Body of pancreas (tissue), 4 donors: Measurements from ENCODE around the gene ROBO1. TPM values are rescaled to one million over a fixed set of nuclear protein-coding genes. Genes with fewer than 3 reads are reported as not detected.

Experiments
- ATAC-seq: fragments of 150-250 bp; one replicate; pipeline ENCODE4 v1.9.1; 2016
- DNase-seq, 4 donors: peaks; one replicate each; pipeline ENCODE4 v3.0.0-alpha.2; 2019
- H3K27ac ChIP-seq, 4 donors: fragments of 200-600 bp; sonication (generic); 1 replicate in 3 of 4; 2 replicates in 1 of 4; pipeline versions ENCODE4 v1.5.1 to v1.6.1; 2016 to 2019; ENCODE audit warnings: mild to moderate bottlenecking in 1 of 4, mixed read lengths in 1 of 4, moderate library complexity in 1 of 4
- H3K27me3 ChIP-seq, 2 donors: fragments of 200-600 bp; sonication (generic); one replicate each; pipeline ENCODE4 v1.6.0; 2016; ENCODE audit warnings: mild to moderate bottlenecking in 1 of 2
- H3K36me3 ChIP-seq, 2 donors: fragments of 200-600 bp; sonication (generic); replicated peaks in 1 of 2; 2 replicates each; pipeline ENCODE4 v1.5.1; 2016; ENCODE audit warnings: low read depth in 2 of 2; ENCODE audit not compliant: insufficient read depth in 1 of 2
- H3K4me1 ChIP-seq: fragments of 200-600 bp; sonication (generic); one replicate; pipeline ENCODE4 v1.6.0; 2016
- H3K4me3 ChIP-seq, 2 donors: fragments of 200-600 bp; sonication (generic); 1 replicate in 1 of 2; 2 replicates in 1 of 2; pipeline ENCODE4 v1.5.1; 2016 to 2019
- H3K9me3 ChIP-seq, 3 donors: fragments of 200-600 bp; sonication (generic); 1 replicate in 2 of 3; 2 replicates in 1 of 3; pipeline ENCODE4 v1.5.1; 2016
- CTCF ChIP-seq, 7 experiments: fragments of 450-650 bp in 4 of 7; fragments of 200-600 bp in 3 of 7; sonication (generic) in 3 of 7; IDR thresholded peaks; one replicate each; pipeline ENCODE4 v1.5.1; 2016 to 2019; ENCODE audit warnings: antibody characterized with exemption in 7 of 7
- POLR2A ChIP-seq, 3 donors: fragments of 450-650 bp; IDR thresholded peaks; one replicate each; pipeline ENCODE4 v1.6.1; 2016; ENCODE audit warnings: antibody characterized with exemption in 3 of 3, mild to moderate bottlenecking in 2 of 3
- WGBS, 2 donors: methylation state at CpG; one replicate each; pipeline ENCODE4 v1.1.5; 2017; 5-methylcytosine and 5-hydroxymethylcytosine counted together
- intact Hi-C: fragments of 100-400 bp; cut with DNase I; formaldehyde crosslinking; loops from one replicate; pipeline ENCODE4 v1.15.1; 2023
- total RNA-seq, 2 donors: library from RNA; depleted of rRNA; stranded (reverse); fragments of >200 nt; gene quantifications; one replicate each; pipeline ENCODE4 v1.1.0, GENCODE V29; 2016

Gene ROBO1
- total RNA-seq, 2 donors from 2014 or later: 3.9 to 9.9 TPM

- DNase-seq: no peak
- Histone ChIP-seq H3K9me3 (no peaks in the 10 kb centered on the region), H3K27ac (no peak overlapping the region), H3K27me3 (no peaks in the 10 kb centered on the region), H3K36me3 (no peaks in the 10 kb centered on the region), H3K4me1 (no peaks in the 10 kb centered on the region), H3K4me3 (no peak overlapping the region)
- no peak for ATAC-seq
- WGBS, 2 donors: 40 to 64% methylated on average over 1 of the region's 1 CpG
- TF ChIP-seq CTCF (IDR thresholded peaks at IDR 0.05) (no peak), POLR2A (IDR thresholded peaks at IDR 0.05) (no peak)
- intact Hi-C loops: no loop called here
Observed at GRCh38 chr3:78967061-78967460, 800.7 kb downstream of the ROBO1 start.

GRCh38 chr3:78963771-78964170 is 804.0 kb downstream of the ROBO1 start:
- Histone ChIP-seq H3K27ac (no peak overlapping the region), H3K4me3 (no peak overlapping the region), H3K36me3 (no peaks in the 10 kb centered on the region), H3K4me1 (no peaks in the 10 kb centered on the region), H3K9me3 (no peaks in the 10 kb centered on the region), H3K27me3 (no peaks in the 10 kb centered on the region)
- TF ChIP-seq POLR2A (IDR thresholded peaks at IDR 0.05) (no peak), CTCF (IDR thresholded peaks at IDR 0.05) (no peak)
- intact Hi-C loops: no loop called here
- DNase-seq (no peak), ATAC-seq (no peak)
- 72 to 79% methylated on average over 5 of the region's 5 CpGs for WGBS, 2 donors

GRCh38 chr3:78957456-78957855 is 810.3 kb downstream of the ROBO1 start:
- Histone ChIP-seq H3K9me3 (no peaks in the 10 kb centered on the region), H3K4me1 (no peaks in the 10 kb centered on the region), H3K4me3 (no peak overlapping the region), H3K27ac (no peak overlapping the region), H3K36me3 (no peaks in the 10 kb centered on the region), H3K27me3 (no peaks in the 10 kb centered on the region)
- no peak for ATAC-seq
- no peak for DNase-seq
- WGBS, 2 donors: 42 to 59% methylated on average over 5 of the region's 5 CpGs
- intact Hi-C loops: no loop called here
- TF ChIP-seq POLR2A (IDR thresholded peaks at IDR 0.05) (no peak), CTCF (IDR thresholded peaks at IDR 0.05) (no peak)

GRCh38 chr3:78951342-78951945 is 816.4 kb downstream of the ROBO1 start:
- H3K36me3 ChIP-seq: no peaks in the 10 kb centered on the region
- DNase-seq: no peak
- intact Hi-C loops: no loop called here
- no peaks in the 10 kb centered on the region for H3K4me1 ChIP-seq
- no peak overlapping the region for H3K4me3 ChIP-seq
- no peak for ATAC-seq
- WGBS, 2 donors: 29 to 31% methylated on average over 4 of the region's 4 CpGs
- H3K9me3 ChIP-seq: no peaks in the 10 kb centered on the region
- no peaks in the 10 kb centered on the region for H3K27me3 ChIP-seq
- no peak overlapping the region for H3K27ac ChIP-seq
- TF ChIP-seq CTCF (IDR thresholded peaks at IDR 0.05) (no peak), POLR2A (IDR thresholded peaks at IDR 0.05) (no peak)

GRCh38 chr3:78941587-78941986 is 826.2 kb downstream of the ROBO1 start:
- 25 to 28% methylated on average over 2 of the region's 2 CpGs for WGBS, 2 donors
- Histone ChIP-seq H3K9me3 (no peaks in the 10 kb centered on the region), H3K27ac (no peak overlapping the region), H3K4me3 (no peak overlapping the region), H3K4me1 (no peaks in the 10 kb centered on the region), H3K27me3 (no peaks in the 10 kb centered on the region), H3K36me3 (no peaks in the 10 kb centered on the region)
- intact Hi-C loops: no loop called here
- ATAC-seq (no peak), DNase-seq (no peak)
- no peak for TF ChIP-seq POLR2A (IDR thresholded peaks at IDR 0.05)
- TF ChIP-seq CTCF (IDR thresholded peaks at IDR 0.05): no peak
